Activated naive CD4-positive, alpha-beta T cell treated with anti-CD3 and anti-CD28 coated beads for 36 hours (primary cell): ENCODE results near the gene ANKS1A. TPM values are rescaled to one million over a fixed set of nuclear protein-coding genes. Genes with fewer than 3 reads are reported as not detected.

Source experiments
- CTCF ChIA-PET: fragments of 350-600 bp; sonication (Branson Sonifier 250); formaldehyde crosslinking; loops from one replicate; lab custom pipeline; 2021; ENCODE audit warnings: antibody characterized with exemption; lab: Charles Lee
- DNase-seq: peaks from one replicate; pipeline ENCODE4 v3.0.0-alpha.2; 2020
- H3K27ac Mint-ChIP-seq: one replicate; pipeline ENCODE4 v1.8.0; 2021; ENCODE audit warnings: mild to moderate bottlenecking, mixed read lengths
- H3K27me3 Mint-ChIP-seq: one replicate; pipeline ENCODE4 v1.8.0; 2021; ENCODE audit warnings: low read depth, mixed read lengths
- H3K36me3 Mint-ChIP-seq: one replicate; pipeline ENCODE4 v1.8.0; 2021; ENCODE audit warnings: low read depth, mixed read lengths
- H3K4me1 Mint-ChIP-seq: one replicate; pipeline ENCODE4 v1.8.0; 2021; ENCODE audit warnings: low read depth, mixed read lengths
- H3K4me3 Mint-ChIP-seq: one replicate; pipeline ENCODE4 v1.8.0; 2021; ENCODE audit warnings: mild to moderate bottlenecking, moderate library complexity, mixed read lengths
- H3K9me3 Mint-ChIP-seq: one replicate; pipeline ENCODE4 v1.8.0; 2021; ENCODE audit warnings: mixed read lengths
- intact Hi-C: fragments of 100-400 bp; cut with micrococcal nuclease; formaldehyde crosslinking; loops from one replicate; pipeline ENCODE4 v1.15.1; 2023
- total RNA-seq, 2 experiments: library from RNA; stranded (reverse); gene quantifications; one replicate each; pipeline ENCODE4 v1.2.3, GENCODE V29; 2021

Gene ANKS1A
- total RNA-seq, 2 experiments from 2014 or later, result 6.5 to 6.8 TPM

- Mint-ChIP-seq H3K9me3 (no peaks in the 10 kb centered on the region), H3K4me1 (no peaks in the 10 kb centered on the region), H3K36me3 (peaks cover 14% of the 10 kb centered on the region), H3K27ac (no peak overlapping the region), H3K27me3 (no peaks in the 10 kb centered on the region), H3K4me3 (no peak overlapping the region)
- CTCF ChIA-PET, result no interaction called here
- intact Hi-C loops, result no loop called here
- DNase-seq, result no peak
Measured at GRCh38 chr6:35085359-35086281, 196.6 kb downstream of the ANKS1A start.

GRCh38 chr6:35086282-35086632 is 197.2 kb downstream of the ANKS1A start:
- Mint-ChIP-seq H3K4me1 (no peaks in the 10 kb centered on the region), H3K9me3 (no peaks in the 10 kb centered on the region), H3K27ac (no peak overlapping the region), H3K4me3 (no peak overlapping the region), H3K27me3 (no peaks in the 10 kb centered on the region), H3K36me3 (peaks cover 14% of the 10 kb centered on the region)
- intact Hi-C loops, result no loop called here
- DNase-seq, result no peak
- CTCF ChIA-PET, result no interaction called here

- H3K27me3 Mint-ChIP-seq, result no peaks in the 10 kb centered on the region
- H3K27ac Mint-ChIP-seq, result no peak overlapping the region
- no peak overlapping the region for H3K4me3 Mint-ChIP-seq
- no peaks in the 10 kb centered on the region for H3K9me3 Mint-ChIP-seq
- DNase-seq, result no peak
- H3K36me3 Mint-ChIP-seq, result peaks cover 13% of the 10 kb centered on the region
- intact Hi-C loops, result no loop called here
- CTCF ChIA-PET, result interaction anchor here (1.2 kb wide), 1 partner anchor 119 kb away, joined by 3 read pairs; no protein-coding TSS in a partner anchor
- H3K4me1 Mint-ChIP-seq, result no peaks in the 10 kb centered on the region
Measured at GRCh38 chr6:35086636-35087360, 197.7 kb downstream of the ANKS1A start.

GRCh38 chr6:35087361-35088280 is 198.6 kb downstream of the ANKS1A start:
- intact Hi-C loops, result no loop called here
- Mint-ChIP-seq H3K36me3 (peaks cover 10% of the 10 kb centered on the region), H3K4me3 (no peak overlapping the region), H3K27ac (no peak overlapping the region), H3K27me3 (no peaks in the 10 kb centered on the region), H3K4me1 (no peaks in the 10 kb centered on the region), H3K9me3 (no peaks in the 10 kb centered on the region)
- CTCF ChIA-PET, result interaction anchor here (1.2 kb wide), 1 partner anchor 118 kb away, joined by 3 read pairs; no protein-coding TSS in a partner anchor
- DNase-seq, result no peak

- Mint-ChIP-seq H3K27me3 (no peaks in the 10 kb centered on the region), H3K36me3 (peaks cover 10% of the 10 kb centered on the region), H3K4me1 (no peaks in the 10 kb centered on the region), H3K4me3 (no peak overlapping the region), H3K9me3 (no peaks in the 10 kb centered on the region), H3K27ac (no peak overlapping the region)
- CTCF ChIA-PET, result interaction anchor here (0.6 kb wide), 1 partner anchor 1217 kb away, joined by 4 read pairs; no protein-coding TSS in a partner anchor
- DNase-seq, result no peak
- intact Hi-C loops, result no loop called here
Measured at GRCh38 chr6:35088281-35089215, 199.5 kb downstream of the ANKS1A start.

- no peaks in the 10 kb centered on the region for H3K4me1 Mint-ChIP-seq
- H3K4me3 Mint-ChIP-seq, result no peak overlapping the region
- H3K27ac Mint-ChIP-seq, result no peak overlapping the region
- no peaks in the 10 kb centered on the region for H3K27me3 Mint-ChIP-seq
- H3K36me3 Mint-ChIP-seq, result peaks cover 10% of the 10 kb centered on the region
- DNase-seq, result no peak
- intact Hi-C loops, result no loop called here
- H3K9me3 Mint-ChIP-seq, result no peaks in the 10 kb centered on the region
- CTCF ChIA-PET, result interaction anchor here (0.6 kb wide), 2 partner anchors 140 to 1216 kb away, joined by 3 to 4 read pairs; no protein-coding TSS in a partner anchor
Measured at GRCh38 chr6:35089216-35089934, 200.3 kb downstream of the ANKS1A start.

- no peaks in the 10 kb centered on the region for H3K27me3 Mint-ChIP-seq
- intact Hi-C loops, result no loop called here
- no peaks in the 10 kb centered on the region for H3K9me3 Mint-ChIP-seq
- CTCF ChIA-PET, result interaction anchor here (0.6 to 1.1 kb wide), 3 partner anchors 140 to 810 kb away, joined by 3 to 5 read pairs (median 3); no protein-coding TSS in a partner anchor
- DNase-seq, result no peak
- no peaks in the 10 kb centered on the region for H3K4me1 Mint-ChIP-seq
- peaks cover 10% of the 10 kb centered on the region for H3K36me3 Mint-ChIP-seq
- H3K27ac Mint-ChIP-seq, result no peak overlapping the region
- H3K4me3 Mint-ChIP-seq, result no peak overlapping the region
Measured at GRCh38 chr6:35089935-35090505, 201.0 kb downstream of the ANKS1A start.

GRCh38 chr6:35090734-35091133 is 201.7 kb downstream of the ANKS1A start:
- no peaks in the 10 kb centered on the region for H3K9me3 Mint-ChIP-seq
- no peak overlapping the region for H3K27ac Mint-ChIP-seq
- DNase-seq, result no peak
- H3K4me3 Mint-ChIP-seq, result no peak overlapping the region
- CTCF ChIA-PET, result interaction anchor here (1.1 kb wide), 1 partner anchor 151 kb away, joined by 3 read pairs; no protein-coding TSS in a partner anchor
- peaks cover 10% of the 10 kb centered on the region for H3K36me3 Mint-ChIP-seq
- H3K27me3 Mint-ChIP-seq, result no peaks in the 10 kb centered on the region
- intact Hi-C loops, result no loop called here
- H3K4me1 Mint-ChIP-seq, result no peaks in the 10 kb centered on the region

- no peak for DNase-seq
- no peak overlapping the region for H3K27ac Mint-ChIP-seq
- H3K4me1 Mint-ChIP-seq, result no peaks in the 10 kb centered on the region
- intact Hi-C loops, result no loop called here
- CTCF ChIA-PET, result no interaction called here
- H3K36me3 Mint-ChIP-seq, result peaks cover 6% of the 10 kb centered on the region
- H3K4me3 Mint-ChIP-seq, result no peak overlapping the region
- H3K9me3 Mint-ChIP-seq, result no peaks in the 10 kb centered on the region
- no peaks in the 10 kb centered on the region for H3K27me3 Mint-ChIP-seq
Measured at GRCh38 chr6:35091346-35092083, 202.5 kb downstream of the ANKS1A start.
